Lower leg skin (tissue), 3 donors: ENCODE results near the gene NABP2.

Experiments used
- POLR2A ChIP-seq, 2 donors: fragments of 450-650 bp; IDR thresholded peaks; one replicate each; pipeline ENCODE4 v1.6.1; 2016 to 2017; ENCODE audit warnings: antibody characterized with exemption in 2 of 2, mild to moderate bottlenecking in 1 of 2, moderate library complexity in 1 of 2
- TF ChIP-seq, protein P1 (sequence below), 3 donors: fragments of 450-650 bp; IDR thresholded peaks; one replicate each; pipeline ENCODE4 v1.5.1; 2016; ENCODE audit warnings: antibody characterized with exemption in 3 of 3, mild to moderate bottlenecking in 3 of 3, moderate library complexity in 2 of 3

DNA sequence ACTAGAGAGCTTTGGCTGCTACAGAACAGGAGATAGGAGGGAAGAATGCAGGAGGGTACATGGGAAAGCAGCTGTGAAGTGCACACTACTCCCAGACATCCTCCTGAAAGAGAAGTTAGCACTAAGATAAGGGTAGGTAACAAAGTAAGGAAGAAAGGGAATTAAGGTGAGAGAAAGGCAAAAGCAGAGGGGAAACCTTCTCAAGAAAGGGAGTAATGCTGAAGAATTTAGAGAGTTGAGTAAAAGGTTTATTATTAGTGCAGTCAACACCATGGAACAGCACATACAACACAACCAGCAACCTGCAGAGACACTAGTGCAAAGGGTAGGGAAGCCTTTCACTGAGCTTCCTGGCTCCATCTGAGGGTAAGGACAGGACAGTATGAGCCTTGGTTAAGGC, 19.9 kb upstream of the NABP2 start:
- TF ChIP-seq, protein P1, sequence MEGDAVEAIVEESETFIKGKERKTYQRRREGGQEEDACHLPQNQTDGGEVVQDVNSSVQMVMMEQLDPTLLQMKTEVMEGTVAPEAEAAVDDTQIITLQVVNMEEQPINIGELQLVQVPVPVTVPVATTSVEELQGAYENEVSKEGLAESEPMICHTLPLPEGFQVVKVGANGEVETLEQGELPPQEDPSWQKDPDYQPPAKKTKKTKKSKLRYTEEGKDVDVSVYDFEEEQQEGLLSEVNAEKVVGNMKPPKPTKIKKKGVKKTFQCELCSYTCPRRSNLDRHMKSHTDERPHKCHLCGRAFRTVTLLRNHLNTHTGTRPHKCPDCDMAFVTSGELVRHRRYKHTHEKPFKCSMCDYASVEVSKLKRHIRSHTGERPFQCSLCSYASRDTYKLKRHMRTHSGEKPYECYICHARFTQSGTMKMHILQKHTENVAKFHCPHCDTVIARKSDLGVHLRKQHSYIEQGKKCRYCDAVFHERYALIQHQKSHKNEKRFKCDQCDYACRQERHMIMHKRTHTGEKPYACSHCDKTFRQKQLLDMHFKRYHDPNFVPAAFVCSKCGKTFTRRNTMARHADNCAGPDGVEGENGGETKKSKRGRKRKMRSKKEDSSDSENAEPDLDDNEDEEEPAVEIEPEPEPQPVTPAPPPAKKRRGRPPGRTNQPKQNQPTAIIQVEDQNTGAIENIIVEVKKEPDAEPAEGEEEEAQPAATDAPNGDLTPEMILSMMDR (IDR thresholded peaks at IDR 0.05): no peak
- no peak for TF ChIP-seq POLR2A (IDR thresholded peaks at IDR 0.05)
